BLaER1 treated with 17β-estradiol and CSF1 and Interleukin-3, amounts not matched to agents 10 nM and 100 nM (cell line): ENCODE measurements around the gene MYO10.

Source experiments
- H3K27ac ChIP-seq, 11 experiments: shearing (Covaris generic); formaldehyde crosslinking; 2 replicates each; pipeline ENCODE4 v1.8.1; 2022
- H3K27me3 ChIP-seq, 11 experiments: shearing (Covaris generic); formaldehyde crosslinking; 2 replicates each; pipeline ENCODE4 v1.8.1; 2022
- H3K36me3 ChIP-seq, 11 experiments: shearing (Covaris generic); formaldehyde crosslinking; 2 replicates each; pipeline ENCODE4 v1.8.1; 2022
- H3K4me1 ChIP-seq, 10 experiments: shearing (Covaris generic); formaldehyde crosslinking; 2 replicates each; pipeline ENCODE4 v1.8.1; 2022
- H3K4me2 ChIP-seq, 11 experiments: shearing (Covaris generic); formaldehyde crosslinking; 2 replicates each; pipeline ENCODE4 v1.8.1; 2022
- H3K4me3 ChIP-seq, 10 experiments: shearing (Covaris generic); formaldehyde crosslinking; 2 replicates each; pipeline ENCODE4 v1.8.1; 2022
- H3K9ac ChIP-seq, 11 experiments: shearing (Covaris generic); formaldehyde crosslinking; 2 replicates each; pipeline ENCODE4 v1.8.1; 2022
- H3K9me3 ChIP-seq, 11 experiments: shearing (Covaris generic); formaldehyde crosslinking; replicated peaks in 1 of 11; 2 replicates each; pipeline ENCODE4 v1.8.1; 2022
- H4K20me1 ChIP-seq, 11 experiments: shearing (Covaris generic); formaldehyde crosslinking; 2 replicates each; pipeline ENCODE4 v1.8.1; 2022
- Cebpa-rat ChIP-seq, 11 experiments: shearing (Covaris generic); IDR thresholded peaks; 2 replicates each; pipeline ENCODE4 v1.8.1; 2022

The MYO10 gene

GRCh38 chr5:16806711-16807546, 129.2 kb downstream of the MYO10 start:
- peaks cover 0 to 18% (median 6%) of the 10 kb centered on the region in 11 experiments; a peak in 10 of 22 replicates for H3K9me3 ChIP-seq
- peaks cover 0 to 34% (median 26%) of the 10 kb centered on the region in 10 experiments; a peak in 17 of 20 replicates for H3K4me1 ChIP-seq
- peak overlapping the region; percentile 5 to 57 (median 39); a peak in 19 of 22 replicates for H3K4me2 ChIP-seq
- no peak overlapping the region for H3K4me3 ChIP-seq
- no peak for TF ChIP-seq Cebpa-rat (IDR thresholded peaks at IDR 0.05)
- H4K20me1 ChIP-seq, result no peaks in the 10 kb centered on the region
- no peak overlapping the region for H3K27ac ChIP-seq
- no peaks in the 10 kb centered on the region for H3K36me3 ChIP-seq
- H3K27me3 ChIP-seq, result no peaks in the 10 kb centered on the region
- no peak overlapping the region for H3K9ac ChIP-seq

DNA sequence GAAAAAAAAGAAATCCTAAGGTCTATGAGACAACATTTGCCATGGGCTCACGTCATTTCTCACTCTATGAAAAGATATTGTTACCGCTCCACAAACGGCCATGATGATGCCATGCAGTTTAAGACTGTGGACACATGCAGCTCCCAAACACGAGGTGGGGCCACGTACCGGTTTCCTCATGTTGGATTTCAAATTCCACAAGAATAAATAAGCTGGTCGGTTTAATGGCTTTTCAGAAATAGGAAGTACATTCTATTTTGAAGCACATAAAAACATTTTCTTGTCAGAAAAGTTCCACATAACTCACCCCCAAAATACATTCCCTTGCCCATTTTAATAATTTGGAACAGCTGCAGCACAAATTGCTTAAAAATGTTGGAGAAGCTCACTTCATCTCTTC, 130.6 kb downstream of the MYO10 start:
- Histone ChIP-seq H3K27ac (no peak overlapping the region), H3K36me3 (no peaks in the 10 kb centered on the region), H3K4me3 (no peak overlapping the region), H3K9me3 (peaks cover 0 to 18% (median 6%) of the 10 kb centered on the region in 11 experiments; a peak in 9 of 22 replicates), H3K4me2 (no peak overlapping the region), H3K4me1 (peaks cover 0 to 34% (median 26%) of the 10 kb centered on the region in 10 experiments; a peak in 17 of 20 replicates), H3K27me3 (no peaks in the 10 kb centered on the region), H3K9ac (no peak overlapping the region), H4K20me1 (no peaks in the 10 kb centered on the region)
- TF ChIP-seq Cebpa-rat (IDR thresholded peaks at IDR 0.05), result no peak

- H3K9me3 ChIP-seq, result peaks cover 0 to 18% (median 6%) of the 10 kb centered on the region in 11 experiments; a peak in 9 of 22 replicates
- no peak for TF ChIP-seq Cebpa-rat (IDR thresholded peaks at IDR 0.05)
- no peak overlapping the region for H3K4me2 ChIP-seq
- H3K9ac ChIP-seq, result no peak overlapping the region
- peaks cover 0 to 20% (median 13%) of the 10 kb centered on the region in 10 experiments; a peak in 17 of 20 replicates for H3K4me1 ChIP-seq
- H3K36me3 ChIP-seq, result no peaks in the 10 kb centered on the region
- H4K20me1 ChIP-seq, result no peaks in the 10 kb centered on the region
- no peak overlapping the region for H3K4me3 ChIP-seq
- no peak overlapping the region for H3K27ac ChIP-seq
- H3K27me3 ChIP-seq, result no peaks in the 10 kb centered on the region
Measured at GRCh38 chr5:16803831-16804230, 132.3 kb downstream of the MYO10 start.

- Histone ChIP-seq H3K27ac (no peak overlapping the region), H3K27me3 (no peaks in the 10 kb centered on the region), H3K4me3 (no peak overlapping the region), H3K9me3 (peaks cover 0 to 4% (median 0%) of the 10 kb centered on the region in 11 experiments; a peak in 3 of 22 replicates), H3K9ac (no peak overlapping the region), H3K4me2 (no peak overlapping the region), H4K20me1 (no peaks in the 10 kb centered on the region), H3K36me3 (no peaks in the 10 kb centered on the region), H3K4me1 (no peaks in the 10 kb centered on the region)
- no peak for TF ChIP-seq Cebpa-rat (IDR thresholded peaks at IDR 0.05)
Measured at GRCh38 chr5:16800477-16800876, 135.6 kb downstream of the MYO10 start.

DNA sequence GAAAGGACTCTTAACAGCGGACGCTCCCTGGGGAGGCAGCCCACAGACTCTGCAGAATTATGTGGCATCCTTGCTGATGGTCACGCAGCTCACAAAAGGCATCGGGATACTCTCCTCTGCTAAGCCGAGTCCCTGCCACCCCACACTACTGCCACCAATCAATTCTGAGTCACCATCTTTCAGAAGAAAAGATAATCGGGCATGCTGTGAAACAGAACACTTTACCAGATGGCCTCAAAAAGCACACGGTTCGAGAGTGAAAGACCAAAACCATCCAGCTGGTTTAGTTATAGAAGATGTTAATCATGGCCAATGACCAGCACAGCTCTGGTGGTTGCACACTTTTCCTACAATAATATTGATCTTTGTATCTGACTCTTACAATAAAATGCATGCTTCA, 136.3 kb downstream of the MYO10 start:
- Histone ChIP-seq H3K4me3 (no peak overlapping the region), H3K9ac (no peak overlapping the region), H3K4me2 (no peak overlapping the region), H3K9me3 (0 out of 22 replicates have a peak, but pooled peaks cover 0 to 1% (median 0%) of the 10 kb centered on the region in 11 experiments), H3K4me1 (no peaks in the 10 kb centered on the region), H4K20me1 (no peaks in the 10 kb centered on the region), H3K27me3 (no peaks in the 10 kb centered on the region), H3K27ac (no peak overlapping the region), H3K36me3 (no peaks in the 10 kb centered on the region)
- no peak for TF ChIP-seq Cebpa-rat (IDR thresholded peaks at IDR 0.05)

- Histone ChIP-seq H3K9me3 (no peaks in the 10 kb centered on the region), H4K20me1 (no peaks in the 10 kb centered on the region), H3K36me3 (no peaks in the 10 kb centered on the region), H3K27me3 (no peaks in the 10 kb centered on the region), H3K9ac (no peak overlapping the region), H3K4me2 (no peak overlapping the region), H3K4me1 (no peaks in the 10 kb centered on the region), H3K27ac (no peak overlapping the region), H3K4me3 (no peak overlapping the region)
- TF ChIP-seq Cebpa-rat (IDR thresholded peaks at IDR 0.05), result no peak
Measured at GRCh38 chr5:16797951-16798350, 138.1 kb downstream of the MYO10 start.

- Histone ChIP-seq H3K36me3 (no peaks in the 10 kb centered on the region), H3K4me3 (no peak overlapping the region), H3K4me2 (no peak overlapping the region), H3K9ac (no peak overlapping the region), H4K20me1 (no peaks in the 10 kb centered on the region), H3K9me3 (no peaks in the 10 kb centered on the region), H3K27ac (no peak overlapping the region), H3K4me1 (peaks cover 4 to 17% (median 9%) of the 10 kb centered on the region in 10 experiments; a peak in 17 of 20 replicates), H3K27me3 (no peaks in the 10 kb centered on the region)
- TF ChIP-seq Cebpa-rat (IDR thresholded peaks at IDR 0.05), result no peak
Measured at GRCh38 chr5:16794269-16794913, 141.7 kb downstream of the MYO10 start.

DNA sequence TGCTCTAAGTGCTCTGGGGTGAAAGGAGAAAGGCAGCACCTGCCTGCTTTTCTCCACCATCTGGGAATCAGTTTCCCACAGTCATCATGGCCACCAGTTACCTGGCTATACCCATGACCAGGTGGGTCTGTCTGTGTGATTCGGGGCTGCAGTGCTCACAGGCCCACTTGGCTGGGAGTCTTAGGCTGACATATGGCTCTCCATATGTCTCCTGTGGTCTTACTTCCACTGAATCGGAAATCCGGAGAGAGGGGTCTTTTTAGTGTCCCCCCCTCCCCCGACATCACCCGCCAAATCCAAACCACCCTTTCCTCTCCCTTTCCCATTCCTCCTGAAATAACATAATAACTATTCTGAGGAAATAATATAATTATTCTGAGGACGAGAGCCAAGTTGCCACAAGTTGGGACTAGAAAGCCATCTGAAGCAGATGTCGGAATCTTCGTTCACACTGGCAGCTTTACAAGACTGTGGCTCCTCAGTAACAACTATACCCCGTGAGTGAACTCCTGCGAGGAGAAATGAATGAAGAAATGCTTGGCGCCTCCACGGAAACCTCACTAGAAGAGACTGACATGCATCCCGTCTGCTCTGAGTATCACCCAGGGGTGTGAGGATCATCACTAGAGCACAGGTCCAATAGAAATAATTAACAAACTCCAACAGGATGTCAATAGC, 143.4 kb downstream of the MYO10 start:
- Histone ChIP-seq H3K4me2 (no peak overlapping the region), H4K20me1 (no peaks in the 10 kb centered on the region), H3K36me3 (no peaks in the 10 kb centered on the region)

More for the DNA sequence above, 143.4 kb downstream of the MYO10 start:
- no peak overlapping the region for H3K4me3 ChIP-seq
- H3K27ac ChIP-seq, result no peak overlapping the region
- peak overlapping the region in 1 of 11 experiments; percentile 18; a peak in 1 of 22 replicates for H3K9ac ChIP-seq
- TF ChIP-seq Cebpa-rat (IDR thresholded peaks at IDR 0.05), result no peak
- H3K9me3 ChIP-seq, result no peaks in the 10 kb centered on the region
- H3K4me1 ChIP-seq, result peaks cover 5 to 21% (median 12%) of the 10 kb centered on the region in 10 experiments; a peak in 17 of 20 replicates
- no peaks in the 10 kb centered on the region for H3K27me3 ChIP-seq
